ENCODE results near the gene IL36RN. TPM values are rescaled to one million over a fixed set of nuclear protein-coding genes. Genes with fewer than 3 reads are reported as not detected.

Gene IL36RN
- total and polyA plus RNA-seq, 2 of the 13 experiments (the other 11 are each of a cell fraction or from before 2014, with no cell fraction given): not detected

DNA sequence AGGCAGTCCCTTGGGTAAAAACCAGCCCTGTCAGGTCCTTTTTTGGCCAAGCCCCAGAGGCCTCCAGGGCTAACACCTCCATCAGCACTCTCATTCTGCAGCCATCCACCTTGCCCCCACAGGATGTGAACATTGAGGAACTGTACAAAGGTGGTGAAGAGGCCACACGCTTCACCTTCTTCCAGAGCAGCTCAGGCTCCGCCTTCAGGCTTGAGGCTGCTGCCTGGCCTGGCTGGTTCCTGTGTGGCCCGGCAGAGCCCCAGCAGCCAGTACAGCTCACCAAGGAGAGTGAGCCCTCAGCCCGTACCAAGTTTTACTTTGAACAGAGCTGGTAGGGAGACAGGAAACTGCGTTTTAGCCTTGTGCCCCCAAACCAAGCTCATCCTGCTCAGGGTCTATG, 16.0 kb downstream of the IL36RN start:
- Histone ChIP-seq H3K27ac (ENCODE audit: extremely low read length, insufficient read depth, low read length) (no peak overlapping the region), H2AFZ (ENCODE audit: low read length) (no peak overlapping the region), H3K79me2 (ENCODE audit: insufficient read depth, low read length) (no peaks in the 10 kb centered on the region), H3K4me1 (ENCODE audit: insufficient read depth, low read length) (peaks cover 4% of the 10 kb centered on the region; the same call in 1 of the 2 replicates), H3K9ac (ENCODE audit: insufficient read depth, low read depth, low read length) (no peak overlapping the region), H4K20me1 (ENCODE audit: insufficient read depth, low read length) (no peaks in the 10 kb centered on the region), H3K4me2 (ENCODE audit: low read depth, low read length) (no peak overlapping the region), H3K9me3 (ENCODE audit: low read length) (no peaks in the 10 kb centered on the region), H3K27me3 (ENCODE audit: control insufficient read depth in 1 of 2, insufficient read depth in 2 of 2, low read length in 2 of 2) (peaks cover 2 to 17% of the 10 kb centered on the region in 2 experiments; a peak in 3 of 5 replicates), H3K4me3 (replicated peaks in 1 of 3; ENCODE audit: insufficient read depth in 1 of 3, low read depth in 2 of 3, low read length in 3 of 3) (no peak overlapping the region), H3K36me3 (replicated peaks in 1 of 2; ENCODE audit: control insufficient read depth in 1 of 2, insufficient read depth in 2 of 2, low read length in 2 of 2) (no peaks in the 10 kb centered on the region)
- CTCF ChIA-PET (ENCODE audit: low intra/inter-chr PET ratio, low total read pairs): no interaction called here
- ATAC-seq: no peak
- DNase-seq (ENCODE audit: low spot score): no peak
- POLR2A ChIA-PET: no interaction called here
- TF ChIP-seq NFIB (CRISPR knock-in tag; IDR thresholded peaks at IDR 0.05; ENCODE audit: borderline replicate concordance) (no peak), ZNF670 (CRISPR knock-in tag; IDR thresholded peaks at IDR 0.05; ENCODE audit: borderline replicate concordance) (no peak), RBM22 (optimal IDR thresholded peaks at IDR 0.05; ENCODE audit: low read length) (no peak), PCBP2 (optimal IDR thresholded peaks at IDR 0.05; ENCODE audit: low read depth, low read length, poor library complexity, severe bottlenecking) (no peak), BRD4 (CRISPR knock-in tag; IDR thresholded peaks at IDR 0.05) (no peak), GFI1 (CRISPR knock-in tag; IDR thresholded peaks at IDR 0.05; ENCODE audit: borderline replicate concordance) (no peak), FOXK2 (IDR thresholded peaks at IDR 0.05) (no peak), ZNF879 (CRISPR knock-in tag; IDR thresholded peaks at IDR 0.05) (no peak), RBM39 (IDR thresholded peaks at IDR 0.05; ENCODE audit: low read depth, low read length, poor library complexity, severe bottlenecking) (no peak)
- TF ChIP-seq, protein P1, sequence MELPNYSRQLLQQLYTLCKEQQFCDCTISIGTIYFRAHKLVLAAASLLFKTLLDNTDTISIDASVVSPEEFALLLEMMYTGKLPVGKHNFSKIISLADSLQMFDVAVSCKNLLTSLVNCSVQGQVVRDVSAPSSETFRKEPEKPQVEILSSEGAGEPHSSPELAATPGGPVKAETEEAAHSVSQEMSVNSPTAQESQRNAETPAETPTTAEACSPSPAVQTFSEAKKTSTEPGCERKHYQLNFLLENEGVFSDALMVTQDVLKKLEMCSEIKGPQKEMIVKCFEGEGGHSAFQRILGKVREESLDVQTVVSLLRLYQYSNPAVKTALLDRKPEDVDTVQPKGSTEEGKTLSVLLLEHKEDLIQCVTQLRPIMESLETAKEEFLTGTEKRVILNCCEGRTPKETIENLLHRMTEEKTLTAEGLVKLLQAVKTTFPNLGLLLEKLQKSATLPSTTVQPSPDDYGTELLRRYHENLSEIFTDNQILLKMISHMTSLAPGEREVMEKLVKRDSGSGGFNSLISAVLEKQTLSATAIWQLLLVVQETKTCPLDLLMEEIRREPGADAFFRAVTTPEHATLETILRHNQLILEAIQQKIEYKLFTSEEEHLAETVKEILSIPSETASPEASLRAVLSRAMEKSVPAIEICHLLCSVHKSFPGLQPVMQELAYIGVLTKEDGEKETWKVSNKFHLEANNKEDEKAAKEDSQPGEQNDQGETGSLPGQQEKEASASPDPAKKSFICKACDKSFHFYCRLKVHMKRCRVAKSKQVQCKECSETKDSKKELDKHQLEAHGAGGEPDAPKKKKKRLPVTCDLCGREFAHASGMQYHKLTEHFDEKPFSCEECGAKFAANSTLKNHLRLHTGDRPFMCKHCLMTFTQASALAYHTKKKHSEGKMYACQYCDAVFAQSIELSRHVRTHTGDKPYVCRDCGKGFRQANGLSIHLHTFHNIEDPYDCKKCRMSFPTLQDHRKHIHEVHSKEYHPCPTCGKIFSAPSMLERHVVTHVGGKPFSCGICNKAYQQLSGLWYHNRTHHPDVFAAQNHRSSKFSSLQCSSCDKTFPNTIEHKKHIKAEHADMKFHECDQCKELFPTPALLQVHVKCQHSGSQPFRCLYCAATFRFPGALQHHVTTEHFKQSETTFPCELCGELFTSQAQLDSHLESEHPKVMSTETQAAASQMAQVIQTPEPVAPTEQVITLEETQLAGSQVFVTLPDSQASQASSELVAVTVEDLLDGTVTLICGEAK (IDR thresholded peaks at IDR 0.05): no peak
- TF ChIP-seq, protein P1 (CRISPR knock-in tag; IDR thresholded peaks at IDR 0.05): no peak
- no peak for FAIRE-seq
- WGBS (ENCODE audit: low lambda C conversion rate): 18% methylated on average over 5 of the region's 5 CpGs
- intact Hi-C loops (cut with micrococcal nuclease; ENCODE audit: unreplicated experiment) (no loop called here), in situ Hi-C loops (cut with HindIII; ENCODE audit: extremely low pct_ligation_motif_present, low pct_unique_long_range_greater_than_20kb) (no loop called here)
- BruUV-seq (replicated peaks): no TSS peak

All from HepG2 (cell line).